NK-92 (cell line): ENCODE results near the gene NTN1.

Experiments
- DNase-seq: peaks from one replicate; lab custom pipeline; 2025; ENCODE audit not compliant: unreplicated experiment; lab: John Stamatoyannopoulos, UW

The NTN1 gene

DNA sequence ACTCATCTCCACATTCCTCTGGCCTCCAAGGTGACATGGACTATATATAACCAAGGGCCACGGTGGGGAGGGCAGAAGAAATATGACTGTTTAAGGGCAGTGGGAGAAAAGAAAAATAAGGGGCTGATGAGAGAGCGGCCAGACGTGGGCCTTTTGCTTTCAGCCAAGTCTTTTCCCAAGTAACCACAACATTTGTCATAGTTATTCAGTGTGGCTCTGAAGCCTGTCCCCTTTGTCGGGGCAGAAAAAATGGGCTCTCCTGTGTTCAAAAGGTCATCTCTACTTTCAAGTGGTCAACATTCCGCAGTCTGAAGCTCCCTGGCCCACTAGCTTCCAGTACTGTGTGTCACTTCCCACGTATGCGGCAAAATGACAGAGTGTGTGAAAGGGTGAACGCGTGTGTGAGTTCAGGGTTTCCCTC, 245.4 kb downstream of the NTN1 start:
- no peak for DNase-seq

DNA sequence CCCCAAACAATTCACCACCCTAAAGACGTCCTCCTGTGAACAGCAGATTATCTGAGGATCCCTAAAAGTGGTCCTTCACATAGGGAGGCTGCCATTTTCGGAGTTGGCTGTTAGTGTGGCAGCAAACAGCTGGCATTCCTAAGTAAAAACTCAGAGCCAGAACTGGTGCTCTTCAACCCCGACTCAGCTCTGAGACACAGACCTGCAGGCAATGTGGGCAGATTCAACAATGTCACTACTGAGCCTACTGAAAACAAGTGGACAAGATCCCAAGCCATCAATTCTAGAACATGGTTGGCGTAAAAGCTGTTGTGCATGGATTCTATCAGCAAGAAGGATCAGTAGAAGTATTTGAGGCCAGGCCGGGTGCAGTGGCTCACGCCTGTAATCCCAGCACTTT, 247.2 kb downstream of the NTN1 start:
- DNase-seq = no peak

DNA sequence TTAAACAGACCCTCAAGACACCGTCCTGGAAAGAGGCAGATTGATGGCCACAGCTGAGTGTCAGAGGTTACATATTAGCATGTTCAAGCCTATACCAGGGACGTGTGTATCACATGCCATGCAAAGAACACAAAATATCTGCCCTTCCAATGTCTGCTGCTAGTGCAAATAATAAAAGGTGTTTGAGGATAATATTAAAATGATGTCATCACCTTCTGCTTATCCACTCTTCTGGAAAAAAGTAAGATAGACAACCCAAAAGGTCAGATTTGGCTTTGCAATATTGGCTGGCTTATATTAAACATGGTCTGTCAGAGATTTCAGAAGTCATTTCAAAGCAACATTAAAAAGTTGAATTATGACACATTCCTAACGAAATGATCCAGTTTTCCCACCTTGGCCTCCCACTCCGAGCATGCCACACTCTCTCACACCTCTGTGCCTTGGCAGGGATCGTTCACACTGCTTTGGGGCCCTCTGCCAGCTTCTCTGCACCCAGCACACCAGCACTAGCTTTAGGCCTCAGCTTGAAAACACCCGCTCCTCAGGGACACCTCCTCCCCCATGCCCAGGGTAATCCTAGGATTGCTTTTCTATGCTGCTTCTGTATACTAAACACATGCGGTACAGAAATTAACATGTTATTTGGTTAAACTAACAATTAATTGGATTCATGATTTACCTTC, 248.2 kb downstream of the NTN1 start:
- DNase-seq = no peak

DNA sequence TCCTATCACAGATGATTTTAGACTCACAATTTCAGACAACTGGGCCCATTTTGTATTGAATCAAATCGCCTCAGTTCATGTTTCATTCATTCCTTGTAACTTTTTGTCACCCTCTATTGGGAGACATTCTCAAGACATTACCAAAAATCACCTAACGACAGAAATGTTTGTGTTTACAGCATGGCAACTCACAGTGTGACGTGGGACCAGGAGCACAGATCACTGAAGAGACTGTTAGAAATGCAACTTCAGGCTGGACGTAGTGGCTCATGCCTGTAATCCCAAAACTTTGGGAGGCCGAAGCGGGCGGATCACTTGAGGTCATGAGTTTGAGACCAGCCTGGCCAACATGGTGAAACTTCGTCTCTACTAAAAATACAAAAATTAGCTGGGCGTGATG, 249.6 kb downstream of the NTN1 start:
- DNase-seq = no peak

DNA sequence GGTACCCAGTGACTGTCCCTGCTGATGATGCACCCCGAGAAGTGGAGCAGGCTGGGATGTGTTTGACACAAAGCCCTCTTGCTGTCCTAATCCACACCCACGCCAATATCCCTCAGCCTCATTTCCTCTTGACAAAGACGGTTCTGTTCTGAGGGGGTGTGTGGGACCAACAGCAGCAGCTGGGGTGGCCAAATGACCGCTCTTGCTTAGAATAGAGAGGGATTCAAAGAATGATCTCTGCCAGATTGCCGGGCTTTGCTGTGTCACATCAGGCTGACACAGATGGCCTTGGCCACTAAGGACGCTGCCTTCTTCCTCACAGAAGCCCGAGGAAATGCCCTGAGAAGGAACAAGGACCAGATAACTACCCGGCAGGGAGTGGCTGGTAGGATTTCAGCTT, 250.7 kb downstream of the NTN1 start:
- no peak for DNase-seq

DNA sequence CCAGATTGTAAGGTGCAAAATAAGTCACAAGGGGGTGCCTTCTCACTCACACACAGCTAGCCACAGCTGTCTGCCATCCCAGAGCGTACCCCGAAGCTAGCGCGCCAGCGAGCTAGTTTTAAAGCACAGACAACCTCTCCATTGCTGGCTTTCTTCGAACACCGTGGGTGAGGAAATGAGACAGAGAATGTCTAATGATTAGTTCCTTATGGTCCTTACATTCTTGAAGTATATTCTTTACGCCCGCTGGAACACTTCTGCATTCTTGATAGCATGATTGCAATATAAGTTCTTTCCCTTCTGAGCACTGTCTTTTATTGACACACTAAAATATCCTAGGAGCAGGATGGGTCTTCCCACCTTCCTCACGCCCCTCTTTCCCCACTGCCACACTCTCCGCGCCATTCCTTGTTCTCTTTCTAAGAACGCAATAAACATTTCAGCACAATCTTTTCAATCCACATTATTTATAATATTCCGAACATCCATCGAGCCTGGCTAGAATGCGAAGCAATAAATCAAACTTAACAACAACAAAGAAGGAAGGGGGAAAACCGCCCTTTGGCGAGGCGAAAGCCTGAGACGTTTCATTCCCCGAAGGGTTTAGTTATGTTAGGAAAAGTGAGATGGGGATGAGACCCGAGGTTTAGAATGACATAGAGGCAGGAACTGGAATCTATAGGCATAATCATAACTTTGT, 251.3 kb downstream of the NTN1 start:
- DNase-seq = no peak

DNA sequence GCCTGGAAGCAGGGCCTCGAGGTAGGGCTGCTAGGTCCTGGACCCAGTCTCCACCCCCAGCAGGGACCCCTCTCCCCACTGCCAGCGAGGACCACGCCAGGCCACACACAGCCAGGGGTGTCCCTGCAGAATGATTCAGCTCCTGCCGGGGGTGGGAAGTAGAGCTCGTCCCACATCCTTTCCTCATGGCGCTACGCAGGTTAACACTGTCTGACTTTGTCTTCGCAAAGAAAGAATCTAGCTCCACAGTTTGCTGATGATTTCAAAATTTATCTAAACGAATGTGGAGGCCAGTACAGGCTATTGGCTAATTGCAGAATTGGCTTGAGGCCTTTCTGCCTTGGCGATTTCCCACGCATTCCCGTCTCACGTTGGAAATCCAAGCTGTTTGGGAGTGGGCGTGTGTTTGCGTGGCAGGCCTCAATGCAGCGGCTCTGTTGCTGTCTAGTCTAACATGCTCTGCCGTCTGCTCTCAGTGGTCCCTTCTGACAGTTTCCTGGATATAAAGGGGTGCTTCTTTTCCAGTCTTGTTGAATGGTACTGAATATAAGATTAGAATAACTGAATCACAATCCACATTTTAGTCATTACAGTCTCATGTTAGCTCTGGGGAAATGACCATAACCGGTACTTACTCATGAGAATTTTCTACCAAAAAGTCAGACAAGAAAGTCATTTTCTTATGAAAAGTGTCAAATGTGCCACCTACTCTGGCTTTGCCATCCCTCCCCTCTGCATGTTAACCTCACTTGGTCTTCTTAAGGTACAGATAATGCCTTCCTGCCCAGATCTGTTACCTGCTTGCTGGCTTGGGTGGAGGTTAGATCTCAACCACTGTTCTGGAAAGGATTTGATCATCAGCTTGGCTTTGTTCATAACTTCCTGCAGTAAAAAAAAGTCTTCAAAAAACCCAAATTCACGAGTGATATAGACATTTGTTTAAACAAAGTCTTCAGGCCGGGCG, 252.4 kb downstream of the NTN1 start:
- no peak for DNase-seq

DNA sequence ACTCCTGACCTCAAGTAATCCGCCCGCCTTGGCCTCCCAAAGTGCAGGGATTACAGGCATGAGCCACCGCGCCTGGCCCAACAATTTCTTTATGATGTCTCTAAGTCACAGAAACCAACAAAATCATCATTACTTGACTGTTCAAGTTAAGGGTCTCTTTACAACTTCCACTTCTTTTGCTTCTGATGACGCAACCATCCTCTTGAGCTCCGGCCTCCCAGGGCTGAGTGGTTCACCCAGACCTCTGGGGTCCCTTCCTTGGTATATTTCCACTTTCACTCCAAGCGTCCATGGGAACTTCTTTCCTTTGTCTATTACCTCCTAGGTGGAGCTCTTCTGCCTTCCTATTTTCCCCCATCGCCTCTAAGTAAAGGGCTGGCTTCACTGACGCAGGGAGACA, 253.7 kb downstream of the NTN1 start:
- DNase-seq = no peak

DNA sequence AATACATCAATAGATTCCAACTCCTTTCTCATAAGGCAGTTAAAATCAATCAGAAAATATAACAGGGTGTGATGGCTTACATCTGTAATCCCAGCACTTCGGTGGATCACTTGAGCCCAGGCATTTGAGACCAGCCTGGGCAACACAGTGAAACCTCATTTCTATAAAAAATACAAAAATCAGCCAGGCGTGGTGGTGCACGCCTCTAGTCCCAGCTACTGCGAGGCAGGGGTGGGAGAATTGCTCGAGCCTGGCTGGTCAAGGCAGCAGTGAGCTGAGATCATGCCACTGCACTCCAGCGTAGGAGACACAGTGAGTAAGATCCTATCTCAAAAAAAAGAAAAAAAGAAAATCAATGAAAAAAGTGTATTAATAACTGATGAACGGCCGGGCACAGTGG, 258.6 kb downstream of the NTN1 start:
- no peak for DNase-seq

DNA sequence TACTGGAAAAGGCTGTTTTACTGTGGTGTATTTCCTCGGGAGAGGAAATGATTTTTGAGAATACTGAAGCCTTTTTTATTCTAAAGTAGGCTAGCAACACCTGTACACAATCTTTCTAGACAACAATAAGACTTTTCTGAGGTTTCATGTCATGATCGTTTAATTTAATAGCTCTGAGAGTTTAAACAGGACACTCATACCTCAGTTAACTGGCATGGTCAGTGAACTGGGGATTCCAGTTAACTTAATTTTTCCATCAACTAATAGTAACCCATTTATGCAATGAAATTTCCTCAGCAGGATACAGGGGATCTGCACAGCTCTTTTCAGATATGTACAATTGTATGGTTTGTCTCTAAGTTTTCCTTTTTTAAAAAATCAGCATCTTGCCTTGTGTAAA, 262.6 kb downstream of the NTN1 start:
- DNase-seq = no peak

DNA sequence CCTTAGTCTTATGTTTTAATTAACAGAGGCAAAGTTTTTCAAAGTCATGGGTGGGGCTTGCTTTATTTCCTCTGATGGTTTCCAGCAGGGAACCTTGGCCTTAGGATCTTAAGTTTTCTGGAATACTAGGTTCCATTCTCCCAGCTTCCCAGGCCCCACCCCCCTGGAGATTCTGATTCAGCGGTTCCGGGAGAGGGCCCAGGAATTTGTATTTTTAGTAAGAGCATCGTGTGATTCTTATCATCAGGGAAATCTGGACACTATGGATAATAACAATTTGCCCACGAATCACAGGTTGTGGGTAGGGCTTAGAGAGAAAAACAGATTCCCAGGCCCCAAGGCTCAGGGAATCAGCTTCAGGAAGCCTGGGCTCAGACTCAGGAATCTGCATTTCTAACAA, 263.6 kb downstream of the NTN1 start:
- DNase-seq = no peak

DNA sequence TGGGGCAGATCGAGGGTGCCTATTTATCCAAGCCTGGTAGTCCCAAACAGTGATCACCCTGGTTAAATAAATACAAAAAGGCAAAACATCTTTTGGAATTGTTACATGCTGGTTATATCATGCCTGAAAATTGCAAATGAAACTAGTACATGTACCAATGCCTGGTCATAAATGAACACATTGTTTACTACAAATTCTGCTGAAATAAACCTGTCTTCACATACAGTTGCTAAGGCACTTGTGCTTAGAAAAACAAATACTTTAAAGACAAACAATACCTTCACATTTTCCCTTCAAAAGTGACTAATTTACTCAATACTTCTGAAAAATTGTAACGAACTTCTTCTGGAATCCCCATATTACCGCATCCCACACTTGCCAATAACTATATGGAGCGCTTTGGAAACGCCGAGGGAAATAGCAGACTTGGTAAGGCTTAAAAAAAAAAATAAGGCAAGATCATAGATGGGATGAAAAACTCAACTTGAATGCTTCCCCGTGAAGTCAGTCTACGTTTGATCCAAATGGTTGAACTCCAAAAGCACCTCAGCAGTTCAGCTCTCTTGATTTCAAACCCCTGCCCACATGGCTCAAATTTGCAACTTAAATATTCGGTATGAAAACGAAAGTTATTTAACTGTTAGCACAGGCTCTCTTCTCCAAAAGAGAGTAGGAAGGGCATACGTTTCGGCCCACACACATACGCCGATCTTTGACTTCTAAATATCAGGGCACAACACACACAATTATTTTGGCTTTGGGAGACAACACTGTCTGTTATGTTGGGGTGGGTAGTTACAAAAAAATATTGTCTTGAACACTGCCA, 264.5 kb downstream of the NTN1 start:
- no peak for DNase-seq

DNA sequence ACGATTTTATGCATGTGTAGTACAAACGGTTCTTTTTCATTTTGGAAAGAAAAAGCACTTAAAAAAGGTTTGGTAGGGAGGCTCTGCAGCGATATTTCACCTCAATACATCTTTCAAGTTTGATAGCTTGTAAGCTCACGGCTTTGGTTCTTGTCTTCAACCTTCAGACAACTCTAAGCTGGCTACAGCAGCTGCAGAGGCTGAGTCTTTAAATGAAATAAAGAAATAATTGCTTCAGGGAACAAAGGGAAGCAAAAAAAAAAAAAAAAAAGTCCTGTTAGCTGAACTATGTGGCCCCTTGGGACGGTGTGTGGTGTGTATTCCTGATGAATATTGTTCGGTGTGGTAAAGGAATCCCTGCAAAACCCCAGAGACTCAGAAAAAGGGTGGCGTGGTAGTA, 265.1 kb downstream of the NTN1 start:
- DNase-seq = no peak

DNA sequence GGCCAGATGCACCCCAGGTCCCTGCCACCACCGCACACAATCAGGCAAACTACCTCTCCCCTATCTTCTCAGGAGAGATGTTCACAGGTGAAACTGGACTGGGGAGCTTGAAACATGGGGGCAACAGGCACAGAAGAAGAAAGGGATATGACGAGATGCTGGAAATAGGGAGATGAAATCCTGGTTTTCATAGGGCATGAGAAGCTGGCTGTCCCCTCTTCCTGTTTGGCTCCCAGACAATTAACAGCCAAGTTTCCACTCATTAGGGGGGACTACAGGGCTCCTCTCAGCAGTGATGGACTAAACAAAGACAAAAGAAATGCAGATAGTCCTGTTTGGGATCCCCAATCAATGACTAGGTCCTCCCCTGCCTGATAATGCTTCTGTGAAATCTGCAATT, 266.0 kb downstream of the NTN1 start:
- no peak for DNase-seq

DNA sequence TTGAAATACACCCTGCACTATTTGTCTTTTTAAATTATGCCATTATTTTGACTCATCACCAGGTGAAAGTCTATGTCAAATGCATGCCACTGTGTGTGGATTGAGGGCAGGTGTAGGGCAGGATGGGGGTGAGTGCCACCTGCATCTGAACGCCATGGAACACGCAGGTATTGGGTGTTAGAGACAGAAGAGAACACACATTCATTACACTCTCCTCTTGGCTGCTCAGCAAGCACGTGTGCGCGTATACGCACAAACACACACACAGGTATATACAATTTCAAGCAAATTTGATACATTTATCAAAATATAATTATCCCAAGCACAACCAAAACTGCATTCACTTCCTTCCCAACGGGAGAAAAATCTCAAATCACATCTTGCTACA, 268.9 kb downstream of the NTN1 start:
- no peak for DNase-seq

DNA sequence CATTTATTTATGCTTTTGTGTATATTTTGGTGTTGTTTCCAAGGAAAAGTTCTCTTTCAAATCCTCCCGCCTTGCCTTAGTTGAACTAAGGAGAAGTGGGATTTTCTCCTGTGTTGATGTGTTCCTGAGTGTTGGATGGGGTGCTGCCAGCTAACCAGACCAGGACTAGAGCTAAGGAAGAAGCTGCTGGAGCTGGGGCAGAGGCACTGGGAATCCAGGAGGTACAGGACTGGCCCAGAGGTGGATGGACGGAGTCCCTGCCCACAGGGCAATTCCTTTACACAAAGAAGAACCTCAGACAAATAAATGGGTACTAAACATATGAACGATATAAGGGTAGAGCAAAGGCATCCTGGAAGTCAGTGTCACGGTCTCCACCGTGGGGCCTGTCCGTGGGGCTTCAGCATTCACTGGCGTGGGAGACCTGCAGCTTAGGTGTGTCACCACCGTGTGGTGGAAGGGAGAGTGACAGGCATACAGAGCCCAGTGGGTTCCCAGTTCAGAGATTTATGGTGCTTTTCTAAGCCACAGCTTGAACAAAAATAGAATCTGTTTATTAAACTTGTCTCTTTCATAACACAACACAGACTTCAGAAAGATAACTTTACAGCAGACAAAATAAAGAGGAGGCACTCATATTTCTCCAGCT, 270.7 kb downstream of the NTN1 start:
- DNase-seq = no peak

DNA sequence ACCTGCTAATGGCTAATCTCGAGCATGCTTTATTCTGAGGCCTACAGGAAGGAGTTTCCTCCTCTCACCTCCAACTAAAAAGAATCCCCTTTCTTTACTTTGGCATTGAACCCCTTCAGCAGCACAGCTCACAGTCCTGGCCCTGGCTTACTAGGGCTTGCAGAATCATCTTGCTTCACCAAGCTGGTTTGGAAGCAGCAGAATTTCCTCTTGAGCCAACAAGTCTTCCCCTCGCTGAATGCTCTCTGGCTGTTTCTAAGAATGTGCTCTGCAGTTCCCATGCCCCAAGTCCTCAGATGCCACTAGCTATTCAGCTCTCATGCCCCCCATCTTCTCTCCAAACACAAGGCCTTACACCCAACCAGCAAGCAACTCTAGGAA, 271.2 kb downstream of the NTN1 start:
- DNase-seq = no peak
